Left lung (tissue), 10 donors: ENCODE results near the gene COL16A1. TPM values are rescaled to one million over a fixed set of nuclear protein-coding genes. Genes with fewer than 3 reads are reported as not detected.

Source experiments
- ATAC-seq: fragments of 200-7000 bp; cut with Tn5 transposase; one replicate; pipeline ENCODE4 v1.9.1; 2020; ENCODE audit warnings: moderate library complexity
- DNase-seq, 4 donors: peaks; one replicate each; pipeline ENCODE4 v3.0.0-alpha.2; 2013 to 2020
- H3K27ac ChIP-seq, 2 donors: fragments of 200-600 bp; sonication (generic) in 1 of 2; one replicate each; pipeline versions ENCODE4 v1.5.0 to v1.8.0; 2020 to 2021
- H3K27me3 ChIP-seq, 2 donors: fragments of 200-600 bp; sonication (generic) in 1 of 2; one replicate each; pipeline versions ENCODE4 v1.5.0 to v1.8.0; 2020 to 2021
- H3K36me3 ChIP-seq, 2 donors: fragments of 200-600 bp; sonication (generic) in 1 of 2; one replicate each; pipeline versions ENCODE4 v1.5.0 to v1.8.0; 2020 to 2021
- H3K4me1 ChIP-seq, 2 donors: fragments of 200-600 bp; one replicate each; pipeline ENCODE4 v1.8.0; 2021
- H3K4me3 ChIP-seq, 2 donors: fragments of 200-600 bp; sonication (generic) in 1 of 2; one replicate each; pipeline versions ENCODE4 v1.5.0 to v1.8.0; 2020 to 2021; ENCODE audit warnings: mild to moderate bottlenecking in 1 of 2
- H3K9me3 ChIP-seq, 2 donors: fragments of 200-600 bp; sonication (generic) in 1 of 2; one replicate each; pipeline versions ENCODE4 v1.5.0 to v1.8.0; 2020 to 2021
- CTCF ChIP-seq, 2 donors: fragments of 200-600 bp; sonication (generic) in 1 of 2; IDR thresholded peaks; one replicate each; pipeline versions ENCODE4 v1.5.0 to v1.8.0; 2021; ENCODE audit warnings: antibody characterized with exemption in 2 of 2
- intact Hi-C, 2 donors: fragments of 100-400 bp; cut with DNase I; formaldehyde crosslinking; loops; one replicate each; pipeline versions ENCODE4 v1.11.2 to v1.14.2; 2022
- polyA plus RNA-seq, 6 donors: library from polyadenylated mRNA; unstranded; fragments of 120-200 nt; gene quantifications; one replicate each; pipeline ENCODE4 v1.2.1, GENCODE V29; 2013; ENCODE audit not compliant: insufficient read length in 6 of 6
- total RNA-seq, 2 donors: library from RNA; stranded (reverse); fragmentation: NEBNext Ultra II Directional; extraction: Animal tissue kit (Norgen Biotek cat#: 25700); gene quantifications; one replicate each; pipeline ENCODE4 v1.2.1, GENCODE V29; 2021
- donor health status: DM: no; HTN: yes; CAD: no.
- donor health status: DM: no; HTN: no; CAD: no.

Gene COL16A1
- total and polyA plus RNA-seq, 8 donors = 64.8 to 177 (median 118) TPM

- Histone ChIP-seq H3K36me3 (no peaks in the 10 kb centered on the region), H3K9me3 (no peaks in the 10 kb centered on the region), H3K27ac (no peak overlapping the region), H3K4me1 (peaks cover 0 to 13% of the 10 kb centered on the region in 2 donors), H3K27me3 (no peaks in the 10 kb centered on the region), H3K4me3 (no peak overlapping the region)
- ATAC-seq = no peak
- no peak for DNase-seq
- no peak for TF ChIP-seq CTCF (IDR thresholded peaks at IDR 0.05)
- intact Hi-C loops = no loop called here
Measured at GRCh38 chr1:31658721-31659120, 45.1 kb downstream of the COL16A1 start.

- Histone ChIP-seq H3K9me3 (no peaks in the 10 kb centered on the region), H3K4me1 (peaks cover 0 to 13% of the 10 kb centered on the region in 2 donors), H3K4me3 (no peak overlapping the region), H3K27ac (peak overlapping the region in 1 of 2 donors; percentile 20), H3K36me3 (no peaks in the 10 kb centered on the region), H3K27me3 (no peaks in the 10 kb centered on the region)
- TF ChIP-seq CTCF (IDR thresholded peaks at IDR 0.05) = no peak
- ATAC-seq (no peak), DNase-seq (no peak)
- intact Hi-C loops = no loop called here
Measured at GRCh38 chr1:31657972-31658510, 45.8 kb downstream of the COL16A1 start.

- no peaks in the 10 kb centered on the region for H3K27me3 ChIP-seq
- TF ChIP-seq CTCF (IDR thresholded peaks at IDR 0.05) = no peak
- peaks cover 0 to 13% of the 10 kb centered on the region in 2 donors for H3K4me1 ChIP-seq
- ATAC-seq (no peak), DNase-seq (no peak)
- no peaks in the 10 kb centered on the region for H3K36me3 ChIP-seq
- no peaks in the 10 kb centered on the region for H3K9me3 ChIP-seq
- H3K27ac ChIP-seq = peak overlapping the region in 1 of 2 donors; percentile 20
- no peak overlapping the region for H3K4me3 ChIP-seq
- intact Hi-C loops = no loop called here
Measured at GRCh38 chr1:31657020-31657804, 46.6 kb downstream of the COL16A1 start.

GRCh38 chr1:31655756-31656155 lies 48.1 kb downstream of the COL16A1 start:
- DNase-seq (no peak), ATAC-seq (no peak)
- peaks cover 0 to 13% of the 10 kb centered on the region in 2 donors for H3K4me1 ChIP-seq
- no peaks in the 10 kb centered on the region for H3K27me3 ChIP-seq
- H3K36me3 ChIP-seq = no peaks in the 10 kb centered on the region
- no peak overlapping the region for H3K4me3 ChIP-seq
- no peaks in the 10 kb centered on the region for H3K9me3 ChIP-seq
- H3K27ac ChIP-seq = no peak overlapping the region
- no peak for TF ChIP-seq CTCF (IDR thresholded peaks at IDR 0.05)
- intact Hi-C loops = no loop called here

- Histone ChIP-seq H3K36me3 (no peaks in the 10 kb centered on the region), H3K27ac (no peak overlapping the region), H3K4me1 (peaks cover 0 to 13% of the 10 kb centered on the region in 2 donors), H3K27me3 (no peaks in the 10 kb centered on the region), H3K4me3 (no peak overlapping the region), H3K9me3 (no peaks in the 10 kb centered on the region)
- DNase-seq = no peak
- TF ChIP-seq CTCF (IDR thresholded peaks at IDR 0.05) = no peak
- no peak for ATAC-seq
- intact Hi-C loops = no loop called here
Measured at GRCh38 chr1:31655104-31655503, 48.7 kb downstream of the COL16A1 start.
